ELR (cell line): ENCODE measurements around the gene LDB2.

Experiments
- DNase-seq: peaks from one replicate; pipeline ENCODE4 v3.0.0-alpha.2; 2015; ENCODE audit warnings: low read depth

Gene LDB2

DNA sequence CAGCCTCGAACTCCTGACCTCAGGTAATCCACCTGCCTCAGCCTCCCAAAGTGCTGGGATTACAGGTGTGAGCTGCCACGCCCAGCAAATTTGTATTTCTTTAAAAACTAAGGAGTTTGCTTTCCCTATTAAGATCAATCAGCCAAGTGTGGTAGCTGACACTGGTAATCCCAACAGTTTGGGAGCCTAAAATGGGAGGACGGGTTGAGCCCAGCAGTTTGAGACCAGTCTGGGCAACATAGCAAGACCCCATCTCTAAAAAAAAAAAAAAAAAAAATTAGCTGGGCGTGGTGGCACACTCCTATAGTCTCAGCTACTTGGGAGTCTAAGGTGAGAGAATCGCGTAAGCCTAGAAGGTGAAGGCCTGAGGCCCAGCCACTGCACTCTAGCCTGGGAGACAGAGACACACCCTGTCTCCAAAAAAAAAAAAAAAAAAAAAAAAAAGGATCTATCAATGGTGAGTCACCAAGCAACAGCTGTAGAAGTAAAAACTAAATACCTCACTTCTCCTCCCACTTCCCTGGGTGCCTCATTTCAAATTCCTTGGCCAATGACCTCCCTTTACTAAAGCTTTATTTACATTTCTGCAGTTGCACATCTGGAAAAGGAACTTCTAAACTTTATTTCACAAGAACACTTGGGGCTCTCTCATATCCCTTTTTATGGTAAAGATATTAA lies 54.5 kb downstream of the LDB2 start:
- peak; percentile 66 for DNase-seq

DNA sequence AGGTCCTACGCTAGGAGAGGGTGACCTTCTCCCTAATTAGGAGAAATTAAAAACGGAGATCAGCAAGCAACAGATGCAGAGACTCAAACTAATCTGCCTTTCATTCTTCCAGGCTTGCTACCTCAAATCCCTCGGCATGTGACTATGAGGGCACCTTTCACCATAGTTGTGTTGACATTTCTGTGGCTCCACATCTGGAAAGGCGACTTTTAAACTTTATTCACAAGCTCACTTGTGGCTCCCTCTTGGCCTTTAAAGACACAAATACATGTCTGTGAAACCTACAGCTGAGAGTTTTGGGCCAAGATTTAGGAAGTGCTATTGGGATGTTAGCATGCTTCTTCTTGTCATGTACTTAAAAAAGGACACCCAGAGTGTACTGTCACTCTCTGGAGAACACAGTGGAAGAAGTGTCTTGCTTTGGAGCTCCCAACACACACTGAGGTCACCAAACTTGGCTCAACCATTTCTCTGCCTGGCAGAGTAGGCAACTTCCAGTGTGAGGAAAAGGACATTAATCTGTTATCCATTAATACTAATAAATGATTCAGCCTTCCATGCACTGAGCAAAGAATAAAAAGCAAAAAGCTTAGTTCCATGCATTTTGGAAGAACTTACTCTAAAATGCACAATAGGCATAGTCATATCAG lies 60.1 kb downstream of the LDB2 start:
- no peak for DNase-seq

DNA sequence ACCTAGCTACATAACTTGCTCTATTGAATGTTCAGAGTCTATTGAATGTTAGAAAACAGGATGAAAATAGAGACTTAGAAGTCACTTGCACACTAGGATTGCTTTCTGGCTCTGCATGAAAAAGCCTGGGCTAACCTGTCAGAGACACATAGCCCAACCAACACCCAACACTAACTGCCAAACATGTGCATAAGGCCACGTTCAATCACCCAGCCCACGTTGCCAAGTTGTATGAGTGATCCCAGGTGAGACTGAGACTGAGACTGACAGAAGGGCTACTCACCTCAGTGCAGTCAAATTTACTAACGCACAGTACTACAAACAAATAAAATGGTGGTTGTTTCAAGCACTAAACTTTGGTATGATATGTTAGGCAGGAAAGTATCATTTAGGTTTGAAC lies 61.0 kb downstream of the LDB2 start:
- no peak for DNase-seq

DNA sequence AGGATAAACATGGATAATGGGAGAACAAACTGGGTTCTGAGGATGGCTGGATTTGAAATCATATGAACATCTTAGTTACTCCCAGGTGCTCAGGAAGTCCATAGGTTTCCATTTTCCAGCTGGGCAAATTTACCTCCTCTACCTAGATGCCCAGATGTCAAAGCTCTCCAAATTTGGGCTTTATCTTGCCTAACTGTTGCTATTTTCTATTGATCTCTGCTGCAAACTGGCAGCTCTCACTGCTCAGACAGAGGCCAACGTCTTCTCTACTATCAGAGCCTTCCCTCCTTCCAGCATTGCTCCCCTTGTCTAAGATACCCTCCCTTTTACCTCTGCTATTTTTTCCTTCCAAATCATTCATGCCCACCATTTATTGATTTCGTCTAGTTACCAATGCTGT lies 62.1 kb downstream of the LDB2 start:
- no peak for DNase-seq

DNA sequence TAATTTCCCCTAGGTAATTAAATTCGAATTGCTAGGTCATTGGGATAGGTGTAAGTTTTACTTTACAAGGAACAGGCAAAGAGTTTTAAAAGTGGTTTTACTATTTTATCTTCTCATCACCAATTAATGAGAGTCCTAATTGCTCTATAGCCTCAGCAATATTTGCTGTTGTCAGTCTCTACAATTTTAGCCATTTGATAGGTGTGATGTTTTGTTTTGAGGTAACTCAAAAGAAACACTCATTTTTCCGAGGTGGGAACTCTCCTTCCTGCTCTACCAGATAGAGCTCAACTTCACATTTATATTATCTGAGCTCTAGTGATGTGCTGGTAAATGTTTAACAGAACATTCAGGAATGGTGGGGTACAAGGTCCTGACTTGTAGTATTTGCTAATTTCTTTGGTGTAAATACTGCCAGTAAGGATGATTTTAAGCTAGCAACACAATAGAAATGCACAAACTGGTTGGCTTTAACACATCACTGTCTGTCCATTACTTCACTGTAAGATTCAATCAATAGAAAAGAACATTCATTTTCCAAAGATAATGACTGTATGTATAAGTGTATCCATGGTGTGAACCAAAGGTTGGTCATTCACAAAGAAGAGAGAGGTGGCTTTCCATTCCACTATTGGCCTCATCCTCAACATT lies 62.7 kb downstream of the LDB2 start:
- DNase-seq, result no peak

DNA sequence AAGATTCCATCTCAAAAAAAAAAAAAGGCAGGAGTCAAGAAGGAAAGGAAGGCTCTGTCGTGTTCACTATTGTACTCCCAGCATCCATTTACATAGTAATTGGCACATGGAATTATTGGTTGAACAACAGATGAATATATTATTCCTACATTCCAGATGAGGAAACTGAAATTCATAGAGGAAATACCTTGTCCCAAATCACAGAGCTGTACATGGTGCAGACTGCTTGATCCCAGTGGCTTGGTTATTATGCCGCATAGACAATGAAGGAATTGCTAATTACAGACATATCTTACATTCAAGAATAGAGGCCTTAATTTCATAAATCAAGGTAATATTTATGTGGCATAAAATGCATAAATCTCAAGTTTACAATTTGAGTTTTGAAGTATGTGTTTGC lies 63.6 kb downstream of the LDB2 start:
- no peak for DNase-seq

DNA sequence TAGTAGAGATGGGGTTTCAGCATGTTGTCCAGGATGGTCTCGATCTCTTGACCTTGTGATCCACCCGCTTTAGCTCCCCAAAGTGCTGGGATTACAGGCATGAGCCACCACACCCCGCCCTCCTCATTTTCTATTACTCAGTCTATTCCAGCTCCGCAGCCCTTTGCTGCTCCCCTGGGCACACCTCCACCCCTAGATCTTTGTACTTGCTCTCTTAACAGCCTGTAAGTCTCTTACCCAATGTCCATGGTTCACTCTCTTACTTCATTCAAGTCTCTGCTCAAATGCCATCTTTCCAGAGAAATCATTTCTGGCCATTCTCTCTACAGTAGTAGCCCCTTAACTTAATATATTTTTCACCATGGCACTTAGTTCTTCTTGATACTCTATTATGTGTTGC lies 64.7 kb downstream of the LDB2 start:
- no peak for DNase-seq

DNA sequence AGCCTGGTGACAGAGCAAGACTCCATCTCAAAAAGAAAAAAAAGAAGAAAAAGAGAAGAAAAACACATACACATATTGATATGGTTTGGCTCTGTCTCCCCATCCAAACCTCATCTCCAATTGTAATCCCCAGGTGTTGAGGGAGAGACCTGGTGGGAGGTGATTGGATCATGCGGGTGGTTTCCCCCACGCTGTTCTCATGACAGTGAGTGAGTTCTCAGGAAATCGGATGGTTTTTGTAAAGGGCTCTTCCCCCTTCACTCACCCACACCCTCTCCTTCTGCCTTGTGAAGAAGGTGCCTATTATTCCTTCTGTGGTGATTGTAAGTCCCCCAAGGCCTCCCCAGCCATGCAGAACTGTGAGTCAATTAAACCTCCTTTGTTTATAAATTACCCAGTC lies 68.4 kb downstream of the LDB2 start:
- no peak for DNase-seq

DNA sequence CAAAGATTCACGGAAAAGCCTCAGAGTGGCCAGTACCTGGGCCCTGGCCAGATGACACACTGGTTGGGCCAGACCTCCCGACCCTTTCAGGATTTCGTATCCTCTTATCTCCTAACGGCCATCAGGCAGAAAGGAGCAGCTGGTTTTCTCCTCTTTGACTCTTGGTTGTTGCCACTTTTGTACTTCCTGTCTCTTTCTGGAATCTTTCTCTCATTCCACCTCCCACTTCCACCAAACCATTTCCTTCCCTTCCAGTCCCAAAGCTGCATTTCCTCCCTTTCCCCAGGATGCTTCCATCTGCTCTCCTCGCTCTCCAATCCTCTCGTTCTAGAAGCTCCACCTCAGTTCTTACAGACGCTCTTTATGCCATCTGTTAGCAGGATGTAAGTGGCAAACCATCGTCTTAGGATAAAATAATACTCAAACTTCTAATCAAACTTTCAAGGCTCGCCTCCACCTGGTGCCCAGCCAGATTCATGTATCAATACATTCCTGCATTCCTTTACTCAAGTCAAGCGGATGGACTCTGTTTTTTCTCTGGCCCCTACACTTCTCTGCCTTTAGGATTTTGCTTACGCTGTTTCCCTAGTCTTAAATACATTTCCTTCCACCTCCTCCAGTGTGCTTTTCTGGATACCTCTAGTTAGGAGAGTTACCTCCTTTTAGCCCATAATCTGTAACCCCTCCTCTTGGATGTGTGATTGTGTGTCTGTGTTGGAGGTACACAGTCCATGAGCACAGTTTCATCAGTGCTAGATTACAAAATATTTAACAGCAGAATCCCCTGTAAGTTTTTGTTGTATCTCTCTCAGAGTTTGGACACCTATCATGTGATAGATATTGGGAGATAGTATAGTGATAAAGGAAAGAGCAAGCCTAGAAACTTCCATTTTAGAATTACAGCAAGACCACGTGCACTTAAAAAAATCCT lies 70.4 kb downstream of the LDB2 start:
- DNase-seq, result no peak

DNA sequence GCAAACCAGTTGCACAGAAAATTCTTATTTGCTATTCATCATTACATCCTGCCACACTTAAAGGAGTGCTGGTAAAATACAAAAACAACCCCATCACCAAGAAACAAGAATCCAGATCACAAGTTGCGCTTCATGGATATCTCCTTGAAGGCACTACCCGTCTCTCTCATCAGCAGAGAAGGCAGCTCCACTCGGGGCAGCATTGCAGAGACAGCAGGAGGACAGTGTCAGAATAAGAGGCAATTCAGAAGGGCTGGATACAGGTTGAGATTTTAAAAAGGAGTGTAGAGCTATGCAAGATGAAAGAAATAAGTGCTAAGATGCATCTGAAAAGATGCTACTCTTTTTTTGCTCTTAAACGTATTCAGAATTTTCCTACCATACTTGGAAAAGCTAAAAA lies 71.4 kb downstream of the LDB2 start:
- DNase-seq, result no peak

DNA sequence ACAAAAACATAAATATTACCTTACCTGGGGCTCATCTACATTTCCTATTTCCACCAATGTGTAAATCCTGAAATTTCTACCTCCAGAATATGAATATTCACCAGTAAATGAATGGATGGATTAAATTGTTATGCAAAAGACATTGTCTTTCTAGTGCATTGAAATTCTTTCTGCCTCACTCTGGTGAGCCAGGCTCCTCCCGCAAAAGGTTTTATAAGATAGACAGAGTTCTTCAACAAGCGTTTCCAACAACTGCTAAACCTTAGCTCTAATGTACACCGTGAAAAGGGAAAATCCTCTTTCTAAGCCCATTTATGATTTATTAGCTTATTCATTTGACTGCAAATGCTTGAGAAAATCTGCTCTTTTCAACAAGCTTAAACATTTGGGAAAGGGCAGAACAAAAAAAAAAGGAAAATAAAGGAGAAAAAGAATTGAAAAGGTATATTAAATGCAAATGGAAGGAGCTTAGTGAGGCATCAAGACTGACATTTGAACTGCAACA lies 72.0 kb downstream of the LDB2 start:
- DNase-seq, result no peak

DNA sequence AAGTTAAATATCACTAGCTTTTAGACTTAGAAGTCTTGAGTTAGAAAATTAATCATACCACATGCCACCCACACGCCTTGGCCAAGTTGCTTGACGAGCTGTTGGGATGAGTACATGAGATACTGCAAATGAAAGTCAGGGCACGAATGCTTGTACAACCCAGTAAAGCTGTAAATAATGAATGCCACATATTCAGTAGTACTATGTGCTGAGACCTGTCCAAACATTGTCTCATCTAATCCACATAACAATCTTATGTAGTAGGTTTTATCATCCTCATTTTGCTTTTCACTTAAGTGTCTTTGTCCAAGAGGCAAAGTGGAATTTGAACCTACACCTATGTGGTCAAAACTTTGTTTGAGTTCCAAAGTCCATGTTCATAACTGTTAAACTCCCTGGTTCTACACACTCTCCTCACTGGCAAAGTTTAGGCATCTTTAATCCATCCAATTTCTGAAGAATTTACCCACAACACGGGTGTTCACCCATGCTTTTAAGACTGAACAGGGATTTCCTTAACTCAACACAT lies 74.1 kb downstream of the LDB2 start:
- no peak for DNase-seq

DNA sequence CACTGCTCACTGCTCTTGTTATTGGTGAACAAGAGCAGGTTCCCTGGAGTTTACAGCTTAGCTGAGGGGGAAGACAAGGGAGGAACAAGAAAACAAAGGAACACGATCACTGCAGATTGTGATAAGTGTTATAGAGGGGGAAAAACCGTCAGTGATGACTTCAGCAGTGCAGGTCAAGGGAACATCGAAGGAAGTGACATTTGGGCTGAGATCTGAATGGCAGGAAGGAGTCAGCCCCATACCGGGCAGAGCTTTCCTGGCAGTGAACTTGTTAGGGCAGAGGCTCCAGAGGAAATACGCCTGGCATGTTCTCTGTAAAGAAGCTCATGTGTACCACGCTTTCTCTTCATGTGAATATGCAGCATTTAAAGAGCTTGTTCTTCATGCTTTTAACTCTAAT lies 78.1 kb downstream of the LDB2 start:
- DNase-seq, result no peak

DNA sequence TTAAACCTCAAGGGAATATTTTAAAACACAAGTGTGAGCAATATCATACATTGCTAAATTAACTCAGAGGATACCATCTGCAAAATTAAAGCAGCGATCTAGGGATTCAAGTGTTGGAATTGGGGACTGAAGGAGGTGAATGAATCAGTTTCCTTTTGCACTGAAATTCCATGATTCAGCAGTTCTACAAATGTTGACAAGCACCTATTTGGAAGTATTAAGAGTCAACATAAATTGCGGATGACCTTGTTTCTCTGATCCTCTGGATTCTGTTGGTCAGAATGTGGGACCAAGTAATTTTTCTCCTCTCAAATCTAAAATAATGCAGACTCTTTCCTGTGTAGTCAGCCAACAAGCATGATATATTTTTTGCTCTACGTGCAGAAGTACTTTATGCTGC lies 78.8 kb downstream of the LDB2 start:
- DNase-seq, result no peak

DNA sequence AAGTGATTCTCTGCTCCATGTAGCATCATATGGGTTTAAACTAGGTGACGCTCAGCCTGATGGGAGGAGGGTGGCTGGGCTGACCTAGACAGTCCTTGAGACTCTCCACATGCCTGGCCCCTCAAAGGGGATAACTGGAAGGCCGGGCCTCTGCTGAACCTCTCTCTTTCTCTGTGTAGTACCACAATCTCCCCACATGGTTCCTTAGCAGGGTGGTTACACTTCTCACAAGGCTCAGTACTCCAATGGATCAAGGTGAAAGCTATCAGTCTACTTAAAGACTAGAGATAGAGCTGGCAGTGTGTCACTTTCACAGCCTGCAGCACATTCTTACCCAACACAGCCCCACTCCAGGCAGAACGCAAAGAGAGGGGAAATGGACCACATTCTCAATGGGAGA lies 80.4 kb downstream of the LDB2 start:
- no peak for DNase-seq

DNA sequence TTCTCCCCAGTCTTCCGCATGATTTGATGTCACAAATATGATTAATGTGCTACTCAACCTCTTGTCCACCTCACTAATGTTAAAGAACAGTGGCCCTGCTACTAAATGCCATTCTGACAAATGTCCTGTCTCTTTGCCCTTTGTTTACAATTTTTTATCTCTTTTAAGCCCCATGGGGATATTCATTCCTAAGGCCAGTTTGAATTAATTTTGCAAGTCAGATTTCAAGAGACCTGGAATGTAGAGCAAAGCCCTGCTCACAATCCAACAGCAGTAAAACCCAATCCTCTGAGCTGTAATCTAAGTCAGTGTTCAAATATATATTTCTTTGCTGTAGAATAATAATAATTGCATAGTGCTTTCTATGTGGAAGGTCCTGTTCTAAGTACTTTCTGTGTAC lies 81.2 kb downstream of the LDB2 start:
- DNase-seq, result no peak

DNA sequence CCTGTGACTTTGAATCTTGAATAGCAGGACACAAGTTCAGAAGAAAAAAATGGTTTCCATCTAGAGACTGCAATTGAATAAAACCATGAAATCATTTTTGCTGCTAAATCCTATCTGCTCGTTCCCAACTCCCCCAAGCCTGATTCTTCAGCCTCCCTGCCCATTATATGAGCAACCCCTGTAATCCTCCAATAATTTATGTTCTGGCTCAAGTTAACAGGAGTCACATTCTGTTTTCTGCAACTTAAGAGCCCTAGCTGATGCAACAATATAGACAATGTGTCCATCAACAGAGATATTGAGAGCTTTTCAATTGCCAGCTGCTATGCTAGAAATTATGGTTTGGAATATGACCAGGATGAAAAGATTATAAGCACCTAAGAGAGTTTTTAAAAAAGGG lies 84.1 kb downstream of the LDB2 start:
- DNase-seq, result no peak

DNA sequence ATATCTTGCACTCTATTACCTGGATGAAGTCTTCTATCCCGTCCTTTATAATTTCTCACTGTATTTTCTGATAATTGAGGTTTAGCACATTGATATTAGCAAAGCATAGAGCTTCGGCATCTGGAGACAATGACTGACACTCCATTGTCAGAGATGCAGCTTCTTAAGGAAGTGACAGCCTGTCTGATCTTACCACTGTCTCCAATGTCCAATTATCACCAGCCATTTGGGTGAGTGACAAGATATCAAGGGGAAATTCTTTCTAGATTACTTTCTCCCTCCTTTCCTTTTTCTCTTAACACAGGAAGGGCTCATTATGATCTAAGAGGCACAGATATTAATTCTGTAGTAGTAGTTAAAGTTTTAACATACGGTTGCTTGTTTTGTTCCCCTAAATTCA lies 86.4 kb downstream of the LDB2 start:
- no peak for DNase-seq

DNA sequence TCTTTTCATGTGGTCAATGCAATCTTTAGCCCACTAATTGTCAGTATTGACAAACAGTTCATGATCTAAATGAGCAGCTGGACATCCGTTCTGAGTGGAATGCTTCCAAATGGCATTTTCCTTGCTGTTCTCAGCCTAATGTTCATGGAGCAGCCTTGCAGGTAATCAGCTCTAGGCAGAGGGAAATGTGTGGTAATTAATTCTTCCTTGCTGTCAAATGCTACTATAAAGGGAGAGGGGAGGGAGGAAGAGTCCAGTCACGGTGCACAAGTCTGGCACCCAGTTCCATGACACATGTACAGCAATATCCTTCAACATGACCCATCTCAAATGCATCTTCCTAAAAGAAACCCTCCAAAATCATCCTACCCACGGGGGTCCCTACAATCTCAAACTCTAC lies 88.5 kb downstream of the LDB2 start:
- no peak for DNase-seq

DNA sequence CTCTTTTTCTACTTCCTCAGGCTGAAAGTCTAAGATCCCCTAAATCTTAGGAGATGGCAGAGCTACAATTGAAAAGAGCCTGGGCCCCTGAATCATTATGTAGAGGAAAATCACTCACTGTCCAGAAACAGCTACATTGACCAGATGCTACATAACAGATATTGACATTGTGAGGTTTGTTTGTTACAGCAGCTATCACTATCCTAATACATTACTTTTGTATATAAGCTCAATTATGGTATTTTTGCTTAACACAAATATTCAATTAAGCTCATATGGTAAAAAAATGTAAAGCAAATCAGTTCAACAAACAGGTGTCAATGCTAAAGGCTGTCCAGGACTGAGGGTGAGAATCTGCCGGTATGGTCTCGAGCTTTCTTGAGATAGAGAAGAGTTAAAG lies 89.4 kb downstream of the LDB2 start:
- DNase-seq, result no peak

DNA sequence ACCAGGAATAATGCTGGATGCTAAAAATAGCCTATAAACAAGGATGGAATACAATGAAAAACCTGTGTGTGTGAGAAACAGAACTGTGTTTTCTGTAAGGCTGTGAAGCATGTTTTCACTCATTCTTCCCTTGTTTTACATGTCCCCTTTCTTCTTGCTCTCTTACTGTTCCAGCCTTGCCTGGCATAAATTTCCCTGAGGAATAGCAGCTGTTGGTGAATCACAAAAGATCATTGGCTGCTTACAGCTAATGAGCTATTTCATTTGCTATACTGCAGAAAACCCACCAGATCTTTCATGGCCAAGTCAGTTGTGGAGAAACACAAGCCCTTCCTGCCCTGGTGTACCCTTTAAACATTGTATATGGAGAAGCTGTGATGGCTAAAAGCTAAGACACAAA lies 91.1 kb downstream of the LDB2 start:
- no peak for DNase-seq

DNA sequence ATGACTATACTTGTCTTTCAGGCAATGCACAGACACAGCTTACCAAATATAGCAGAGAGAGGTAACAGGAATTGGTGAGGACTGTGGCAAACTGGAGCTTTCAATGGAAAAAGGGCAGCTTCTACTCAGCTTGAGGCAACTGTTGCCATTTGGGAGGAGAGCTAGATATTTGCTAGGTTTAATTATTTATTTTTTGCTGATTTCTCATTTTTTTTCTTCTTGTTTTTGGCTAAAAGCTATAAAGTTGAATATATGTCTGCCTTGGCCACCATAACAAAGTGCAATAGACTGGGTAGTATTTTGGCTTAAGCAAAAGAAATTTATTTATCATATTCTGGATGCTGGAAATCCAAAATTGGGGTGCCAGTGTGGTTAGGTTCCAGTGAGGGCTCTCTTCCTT lies 93.9 kb downstream of the LDB2 start:
- DNase-seq, result no peak
